ENCODE data around the gene PCDHB14.
"Not testable (repeated sequence)": the region's sequence is repeated elsewhere in the genome, so short reads cannot be mapped to it uniquely, and the experiment has no call there.

Gene PCDHB14

DNA sequence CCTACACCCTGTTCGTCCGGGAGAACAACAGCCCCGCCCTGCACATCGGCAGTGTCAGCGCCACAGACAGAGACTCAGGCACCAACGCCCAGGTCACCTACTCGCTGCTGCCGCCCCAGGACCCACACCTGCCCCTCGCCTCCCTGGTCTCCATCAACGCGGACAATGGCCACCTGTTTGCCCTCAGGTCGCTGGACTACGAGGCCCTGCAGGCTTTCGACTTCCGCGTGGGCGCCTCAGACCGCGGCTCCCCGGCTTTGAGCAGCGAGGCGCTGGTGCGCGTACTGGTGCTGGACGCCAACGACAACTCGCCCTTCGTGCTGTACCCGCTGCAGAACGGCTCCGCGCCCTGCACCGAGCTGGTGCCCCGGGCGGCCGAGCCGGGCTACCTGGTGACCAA, 34.5 kb upstream of the PCDHB14 start:
- H3K56ac ChIP-seq (ENCODE audit: low read length); H3K4ac ChIP-seq (ENCODE audit: low read depth, low read length); H4K5ac ChIP-seq (ENCODE audit: low read length); DNase-seq; H3K23ac ChIP-seq (ENCODE audit: low read length); H3K9ac ChIP-seq (ENCODE audit: low read length); H3K79me1 ChIP-seq (ENCODE audit: low read length); H2BK5ac ChIP-seq (ENCODE audit: low read length); H3K4me2 ChIP-seq (ENCODE audit: low read length); H3K79me2 ChIP-seq (ENCODE audit: control insufficient read depth, insufficient read depth, low read length); H3K36me3 ChIP-seq (ENCODE audit: control insufficient read depth, insufficient read depth, low read length); H3K27ac ChIP-seq (ENCODE audit: low read depth, low read length); H2AK5ac ChIP-seq (ENCODE audit: low read length); H3K4me1 ChIP-seq (ENCODE audit: control insufficient read depth, low read depth, low read length); H4K8ac ChIP-seq (ENCODE audit: low read depth, low read length); H3K18ac ChIP-seq (ENCODE audit: low read length); H2BK120ac ChIP-seq (ENCODE audit: low read depth, low read length); H2BK15ac ChIP-seq (replicated peaks; ENCODE audit: low read depth); H3K27me3 ChIP-seq (ENCODE audit: insufficient read depth, low read length, poor library complexity); H3K4me3 ChIP-seq (ENCODE audit: low read length): not testable (repeated sequence)
- WGBS (ENCODE audit: extremely low coverage, insufficient coverage, low lambda C conversion rate): no CpG with 5 or more reads among the region's 37 CpGs

DNA sequence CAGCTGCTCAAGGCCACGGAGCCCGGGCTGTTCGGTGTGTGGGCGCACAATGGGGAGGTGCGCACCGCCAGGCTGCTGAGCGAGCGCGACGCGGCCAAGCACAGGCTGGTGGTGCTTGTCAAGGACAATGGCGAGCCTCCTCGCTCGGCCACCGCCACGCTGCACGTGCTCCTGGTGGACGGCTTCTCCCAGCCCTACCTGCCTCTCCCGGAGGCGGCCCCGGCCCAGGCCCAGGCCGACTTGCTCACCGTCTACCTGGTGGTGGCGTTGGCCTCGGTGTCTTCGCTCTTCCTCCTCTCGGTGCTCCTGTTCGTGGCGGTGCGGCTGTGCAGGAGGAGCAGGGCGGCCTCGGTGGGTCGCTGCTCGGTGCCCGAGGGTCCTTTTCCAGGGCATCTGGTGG, 34.0 kb upstream of the PCDHB14 start:
- H3K9ac ChIP-seq (ENCODE audit: low read length); H3K4ac ChIP-seq (ENCODE audit: low read depth, low read length); H3K36me3 ChIP-seq (ENCODE audit: control insufficient read depth, insufficient read depth, low read length); H2BK15ac ChIP-seq (replicated peaks; ENCODE audit: low read depth); H2AK5ac ChIP-seq (ENCODE audit: low read length); H3K23ac ChIP-seq (ENCODE audit: low read length); H2BK5ac ChIP-seq (ENCODE audit: low read length); DNase-seq; H3K79me2 ChIP-seq (ENCODE audit: control insufficient read depth, insufficient read depth, low read length); H3K4me2 ChIP-seq (ENCODE audit: low read length); H4K5ac ChIP-seq (ENCODE audit: low read length); H3K79me1 ChIP-seq (ENCODE audit: low read length); H4K8ac ChIP-seq (ENCODE audit: low read depth, low read length); H3K27ac ChIP-seq (ENCODE audit: low read depth, low read length); H2BK120ac ChIP-seq (ENCODE audit: low read depth, low read length); H3K56ac ChIP-seq (ENCODE audit: low read length); H3K27me3 ChIP-seq (ENCODE audit: insufficient read depth, low read length, poor library complexity); H3K18ac ChIP-seq (ENCODE audit: low read length); H3K4me1 ChIP-seq (ENCODE audit: control insufficient read depth, low read depth, low read length); H3K4me3 ChIP-seq (ENCODE audit: low read length): not testable (repeated sequence)
- no CpG with 5 or more reads among the region's 35 CpGs for WGBS (ENCODE audit: extremely low coverage, insufficient coverage, low lambda C conversion rate)

DNA sequence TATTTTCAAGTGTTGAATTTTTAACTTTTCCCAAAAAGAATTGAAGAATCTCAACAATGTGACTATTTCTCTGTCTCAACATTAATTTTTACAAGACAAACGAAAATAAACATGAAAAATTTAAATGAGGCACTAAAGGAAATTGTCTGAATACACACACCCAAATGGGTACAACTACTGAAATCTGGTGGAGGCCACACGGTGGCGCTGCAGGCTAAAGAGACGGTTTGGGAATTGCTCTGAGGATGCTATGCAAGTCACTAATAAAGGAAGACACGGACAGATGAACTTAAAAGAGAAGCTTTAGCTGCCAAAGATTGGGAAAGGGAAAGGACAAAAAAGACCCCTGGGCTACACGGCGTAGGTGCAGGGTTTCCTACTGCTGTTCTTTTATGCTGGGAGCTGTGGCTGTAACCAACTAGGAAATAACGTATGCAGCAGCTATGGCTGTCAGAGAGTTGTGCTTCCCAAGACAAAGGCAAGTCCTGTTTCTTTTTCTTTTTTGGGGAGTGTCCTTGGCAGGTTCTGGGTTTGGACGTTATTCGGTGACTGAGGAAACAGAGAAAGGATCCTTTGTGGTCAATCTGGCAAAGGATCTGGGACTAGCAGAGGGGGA, 30.9 kb upstream of the PCDHB14 start, which contains the start of gene PCDHB10:
Gene PCDHB10 (plus strand): TSS at position 244 of the 616 bp plus-strand sequence. CDS start 200 bp downstream, at position 444.
- Histone ChIP-seq H3K79me1 (ENCODE audit: low read length) (no peaks in the 10 kb centered on the region), H3K23ac (ENCODE audit: low read length) (no peak within 1 kb of the TSS), H3K4ac (ENCODE audit: low read depth, low read length) (no peak within 1 kb of the TSS), H3K27me3 (ENCODE audit: insufficient read depth, low read length, poor library complexity) (no peaks in the 10 kb centered on the region), H2BK120ac (ENCODE audit: low read depth, low read length) (no peak within 1 kb of the TSS), H3K27ac (ENCODE audit: low read depth, low read length) (no peak within 1 kb of the TSS), H2BK15ac (replicated peaks; ENCODE audit: low read depth) (no peak within 1 kb of the TSS), H3K4me1 (ENCODE audit: control insufficient read depth, low read depth, low read length) (no peaks in the 10 kb centered on the region), H2AK5ac (ENCODE audit: low read length) (no peak within 1 kb of the TSS), H3K36me3 (ENCODE audit: control insufficient read depth, insufficient read depth, low read length) (no peaks in the 10 kb centered on the region), H3K18ac (ENCODE audit: low read length) (no peak within 1 kb of the TSS), H4K8ac (ENCODE audit: low read depth, low read length) (no peak within 1 kb of the TSS), H2BK5ac (ENCODE audit: low read length) (no peak within 1 kb of the TSS), H3K79me2 (ENCODE audit: control insufficient read depth, insufficient read depth, low read length) (no peaks in the 10 kb centered on the region), H3K4me2 (ENCODE audit: low read length) (peak within 1 kb of the TSS; percentile 5), H3K9ac (ENCODE audit: low read length) (no peak within 1 kb of the TSS), H3K56ac (ENCODE audit: low read length) (peak within 1 kb of the TSS; percentile 6), H4K5ac (ENCODE audit: low read length) (no peak within 1 kb of the TSS), H3K4me3 (ENCODE audit: low read length) (no peak within 1 kb of the TSS)
- no CpG with 5 or more reads among the region's 10 CpGs for WGBS (ENCODE audit: extremely low coverage, insufficient coverage, low lambda C conversion rate)
- peak; percentile 78 for DNase-seq

DNA sequence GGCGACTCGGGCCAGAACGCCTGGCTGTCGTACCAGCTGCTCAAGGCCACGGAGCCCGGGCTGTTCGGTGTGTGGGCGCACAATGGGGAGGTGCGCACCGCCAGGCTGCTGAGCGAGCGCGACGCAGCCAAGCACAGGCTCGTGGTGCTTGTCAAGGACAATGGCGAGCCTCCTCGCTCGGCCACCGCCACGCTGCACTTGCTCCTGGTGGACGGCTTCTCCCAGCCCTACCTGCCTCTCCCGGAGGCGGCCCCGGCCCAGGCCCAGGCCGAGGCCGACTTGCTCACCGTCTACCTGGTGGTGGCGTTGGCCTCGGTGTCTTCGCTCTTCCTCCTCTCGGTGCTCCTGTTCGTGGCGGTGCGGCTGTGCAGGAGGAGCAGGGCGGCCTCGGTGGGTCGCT, 28.8 kb upstream of the PCDHB14 start:
- WGBS (ENCODE audit: extremely low coverage, insufficient coverage, low lambda C conversion rate): no CpG with 5 or more reads among the region's 37 CpGs
- not testable (repeated sequence) for H4K8ac ChIP-seq (ENCODE audit: low read depth, low read length); DNase-seq; H3K79me2 ChIP-seq (ENCODE audit: control insufficient read depth, insufficient read depth, low read length); H3K18ac ChIP-seq (ENCODE audit: low read length); H3K9ac ChIP-seq (ENCODE audit: low read length); H3K4me1 ChIP-seq (ENCODE audit: control insufficient read depth, low read depth, low read length); H2BK15ac ChIP-seq (replicated peaks; ENCODE audit: low read depth); H2AK5ac ChIP-seq (ENCODE audit: low read length); H3K79me1 ChIP-seq (ENCODE audit: low read length); H4K5ac ChIP-seq (ENCODE audit: low read length); H3K56ac ChIP-seq (ENCODE audit: low read length); H3K36me3 ChIP-seq (ENCODE audit: control insufficient read depth, insufficient read depth, low read length); H3K23ac ChIP-seq (ENCODE audit: low read length); H3K27me3 ChIP-seq (ENCODE audit: insufficient read depth, low read length, poor library complexity); H2BK120ac ChIP-seq (ENCODE audit: low read depth, low read length); H3K4me2 ChIP-seq (ENCODE audit: low read length); H3K4me3 ChIP-seq (ENCODE audit: low read length); H2BK5ac ChIP-seq (ENCODE audit: low read length); H3K4ac ChIP-seq (ENCODE audit: low read depth, low read length); H3K27ac ChIP-seq (ENCODE audit: low read depth, low read length)

DNA sequence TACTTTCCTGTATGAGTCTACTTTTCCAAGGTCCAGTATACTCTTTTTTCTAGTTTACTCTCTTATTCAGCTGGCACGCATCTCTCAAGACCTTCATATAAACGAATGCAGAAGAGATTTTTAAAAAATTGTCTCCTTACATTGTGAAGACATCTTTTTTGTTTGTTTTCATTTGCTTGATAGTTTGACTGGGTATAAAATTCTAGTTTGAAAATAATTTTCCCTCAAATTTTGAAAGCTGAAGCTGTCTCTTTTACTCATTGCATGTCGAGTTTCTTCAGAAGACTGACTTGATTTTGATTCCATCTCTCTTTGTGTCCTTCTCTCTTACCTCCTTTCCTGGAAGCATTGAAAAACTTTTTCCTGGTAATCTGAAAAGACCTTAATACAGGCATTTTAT, 26.8 kb upstream of the PCDHB14 start:
- Histone ChIP-seq H3K4me3 (ENCODE audit: low read length) (no peak overlapping the region), H3K79me1 (ENCODE audit: low read length) (no peaks in the 10 kb centered on the region), H3K36me3 (ENCODE audit: control insufficient read depth, insufficient read depth, low read length) (no peaks in the 10 kb centered on the region), H3K18ac (ENCODE audit: low read length) (no peak overlapping the region), H3K27me3 (ENCODE audit: insufficient read depth, low read length, poor library complexity) (no peaks in the 10 kb centered on the region), H3K4me2 (ENCODE audit: low read length) (no peak overlapping the region), H4K5ac (ENCODE audit: low read length) (no peak overlapping the region), H3K4me1 (ENCODE audit: control insufficient read depth, low read depth, low read length) (no peaks in the 10 kb centered on the region), H2BK5ac (ENCODE audit: low read length) (no peak overlapping the region), H3K27ac (ENCODE audit: low read depth, low read length) (no peak overlapping the region), H2BK15ac (replicated peaks; ENCODE audit: low read depth) (no peak overlapping the region), H2AK5ac (ENCODE audit: low read length) (no peak overlapping the region), H3K23ac (ENCODE audit: low read length) (no peak overlapping the region), H3K56ac (ENCODE audit: low read length) (no peak overlapping the region), H3K79me2 (ENCODE audit: control insufficient read depth, insufficient read depth, low read length) (no peaks in the 10 kb centered on the region), H2BK120ac (ENCODE audit: low read depth, low read length) (no peak overlapping the region), H4K8ac (ENCODE audit: low read depth, low read length) (no peak overlapping the region), H3K9ac (ENCODE audit: low read length) (no peak overlapping the region), H3K4ac (ENCODE audit: low read depth, low read length) (no peak overlapping the region)
- no CpG with 5 or more reads among the region's 3 CpGs for WGBS (ENCODE audit: extremely low coverage, insufficient coverage, low lambda C conversion rate)
- DNase-seq: no peak
